GM18951 (cell line): Measurements from ENCODE around the gene PRDM5.

Experiments
- POLR2A ChIP-seq: IDR thresholded peaks from 4 replicates; pipeline ENCODE4 v1.6.1; 2011; ENCODE audit warnings: mild to moderate bottlenecking; ENCODE audit not compliant: insufficient read length, insufficient read depth; ENCODE audit errors: extremely low read depth
- in situ Hi-C: fragments of 300-500 bp; cut with MboI; formaldehyde crosslinking; loops from one replicate; pipeline ENCODE4 v1.12.0; 2022; ENCODE audit warnings: low sequenced_read_pairs, mixed read lengths, inconsistent platforms; ENCODE audit not compliant: unreplicated experiment

Gene PRDM5

DNA sequence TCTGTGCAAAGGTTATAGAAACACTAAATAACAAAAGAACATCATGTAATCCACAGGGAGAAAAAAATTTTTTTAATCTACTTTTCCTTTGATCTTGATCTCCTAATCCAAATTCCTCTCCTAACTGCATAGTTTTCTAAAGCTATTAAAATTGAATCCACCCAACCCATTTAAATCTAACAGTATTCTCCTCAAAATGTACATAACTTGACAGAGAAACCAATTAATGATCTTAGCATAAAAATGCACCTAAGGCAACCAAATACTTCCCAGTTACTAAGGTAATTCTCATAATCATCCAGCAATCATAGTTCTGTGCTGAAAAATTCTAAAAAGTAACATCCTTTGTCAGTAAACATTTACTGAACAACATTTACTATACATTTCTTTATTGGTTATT, 60.7 kb downstream of the PRDM5 start:
- TF ChIP-seq POLR2A, result no peak
- in situ Hi-C loops, result no loop called here

DNA sequence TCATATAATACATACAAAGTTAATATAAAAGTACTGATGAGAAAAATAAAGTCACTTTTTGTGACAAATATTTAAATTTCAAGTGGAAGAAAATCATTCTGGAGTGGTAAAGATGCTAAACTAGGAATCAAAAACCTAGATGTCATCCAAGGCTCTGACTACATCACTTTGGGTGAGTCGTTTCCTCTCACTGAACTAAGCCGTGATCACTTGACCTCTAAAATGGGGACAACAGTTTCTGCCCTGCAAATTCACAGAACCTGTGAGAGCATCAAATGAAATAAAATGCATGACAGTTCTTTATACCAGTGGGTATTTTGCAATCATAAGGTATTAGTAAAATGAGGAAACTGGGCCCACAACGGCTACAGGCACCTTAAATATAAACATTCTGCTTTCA, 63.8 kb downstream of the PRDM5 start:
- TF ChIP-seq POLR2A, result no peak
- in situ Hi-C loops, result no loop called here

DNA sequence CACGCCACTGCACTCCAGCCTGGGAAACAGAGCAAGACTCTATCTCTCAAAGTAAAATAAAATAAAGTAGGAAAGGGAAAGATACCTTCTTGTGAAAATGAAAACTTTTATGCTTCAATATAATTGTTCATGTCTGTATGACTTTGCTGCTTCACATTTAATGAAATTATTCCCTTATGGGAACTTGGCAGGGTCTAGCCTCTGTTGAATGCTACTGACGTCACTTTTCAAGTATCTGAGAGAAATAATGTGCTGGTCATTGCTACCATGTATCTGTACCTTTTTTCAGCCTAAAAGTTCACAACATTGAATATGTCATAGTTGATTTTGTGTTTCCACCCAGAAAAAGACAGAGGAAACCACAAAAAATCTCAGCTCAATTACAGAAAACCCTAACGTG, 65.2 kb downstream of the PRDM5 start:
- TF ChIP-seq POLR2A, result no peak
- in situ Hi-C loops, result no loop called here

DNA sequence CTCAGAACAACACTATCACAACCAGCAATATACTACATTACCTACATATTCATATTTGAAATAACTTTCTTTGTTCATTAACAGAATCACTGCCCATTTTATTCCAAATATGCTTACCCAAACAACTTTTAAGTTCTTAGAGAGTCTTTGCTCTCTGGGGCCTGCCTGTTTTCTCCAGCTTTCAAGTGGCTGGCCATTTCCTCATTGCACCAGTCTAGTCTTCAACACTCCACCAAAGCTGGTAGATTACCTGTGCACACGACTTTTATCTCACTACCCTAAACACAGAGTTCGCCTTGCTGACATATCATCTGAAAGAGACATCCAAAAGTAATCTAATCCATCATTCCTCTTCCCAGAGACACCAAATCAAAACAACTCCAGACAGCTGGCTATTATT, 66.2 kb downstream of the PRDM5 start:
- in situ Hi-C loops, result no loop called here
- no peak for TF ChIP-seq POLR2A

DNA sequence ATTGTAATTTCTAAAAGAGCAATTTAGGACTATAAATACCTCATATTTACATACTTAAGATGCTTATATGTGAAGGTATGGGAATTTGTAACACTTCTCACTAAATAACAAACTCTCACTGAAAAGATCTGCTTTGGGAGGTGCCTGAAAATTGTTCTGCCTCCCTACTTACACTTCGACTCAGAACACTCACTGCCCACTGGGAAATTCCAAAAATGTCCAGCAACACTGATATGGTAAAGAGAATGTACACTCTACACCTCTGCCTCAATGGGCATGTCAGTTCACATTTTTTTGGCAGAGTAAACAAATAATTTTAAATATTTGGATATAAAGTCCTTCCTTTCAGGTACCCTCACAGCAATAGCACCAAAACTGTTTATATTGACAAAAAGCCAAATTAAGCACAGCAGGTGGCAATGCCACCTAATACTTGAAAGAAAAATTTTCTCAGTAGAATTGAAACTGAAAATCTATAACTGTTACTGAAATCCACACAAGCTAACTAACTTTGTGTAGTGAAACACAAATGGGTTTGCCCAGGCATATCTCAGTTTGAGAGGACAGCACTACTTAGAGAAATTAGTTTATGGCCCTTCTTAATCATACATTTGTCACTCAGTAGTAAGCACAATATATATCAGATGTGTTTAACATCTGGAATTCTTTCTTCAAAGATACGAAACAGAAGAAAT, 67.1 kb downstream of the PRDM5 start:
- in situ Hi-C loops, result no loop called here
- no peak for TF ChIP-seq POLR2A

DNA sequence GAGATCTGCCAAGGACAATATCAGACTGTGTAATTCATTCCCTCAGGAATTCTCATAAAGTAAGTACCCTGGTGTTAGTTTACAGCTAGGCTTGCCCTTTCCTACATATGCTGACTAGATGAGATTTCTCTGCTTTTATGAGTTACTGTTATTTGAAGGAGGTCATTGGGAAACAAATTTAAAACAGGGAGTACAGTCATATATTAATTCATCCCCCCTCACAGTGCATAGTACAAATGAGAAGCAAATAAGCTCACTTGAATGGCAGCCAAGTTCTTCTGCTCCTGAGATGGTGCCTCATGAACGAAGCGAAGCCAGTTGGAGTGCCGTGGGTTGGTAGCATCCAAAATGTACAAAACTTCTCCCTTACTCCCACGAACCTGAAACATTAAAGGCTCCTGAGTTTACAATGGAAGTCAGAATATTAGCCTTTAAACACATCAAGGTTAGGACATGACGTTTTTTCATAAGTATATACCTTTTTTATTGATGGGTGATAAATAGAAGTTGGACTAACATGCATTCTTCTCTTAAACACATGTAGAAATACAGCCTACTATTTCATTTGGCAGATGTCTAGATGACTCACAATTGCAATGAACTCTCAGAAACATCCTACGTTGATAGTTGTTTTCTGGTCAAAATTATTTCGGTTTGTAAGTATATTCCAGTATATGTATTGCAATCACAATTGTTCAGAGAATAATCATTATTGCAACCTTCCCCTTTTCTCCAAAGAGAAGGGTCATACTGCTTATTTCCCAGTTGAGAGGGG, 69.2 kb downstream of the PRDM5 start:
- no peak for TF ChIP-seq POLR2A
- in situ Hi-C loops, result no loop called here

DNA sequence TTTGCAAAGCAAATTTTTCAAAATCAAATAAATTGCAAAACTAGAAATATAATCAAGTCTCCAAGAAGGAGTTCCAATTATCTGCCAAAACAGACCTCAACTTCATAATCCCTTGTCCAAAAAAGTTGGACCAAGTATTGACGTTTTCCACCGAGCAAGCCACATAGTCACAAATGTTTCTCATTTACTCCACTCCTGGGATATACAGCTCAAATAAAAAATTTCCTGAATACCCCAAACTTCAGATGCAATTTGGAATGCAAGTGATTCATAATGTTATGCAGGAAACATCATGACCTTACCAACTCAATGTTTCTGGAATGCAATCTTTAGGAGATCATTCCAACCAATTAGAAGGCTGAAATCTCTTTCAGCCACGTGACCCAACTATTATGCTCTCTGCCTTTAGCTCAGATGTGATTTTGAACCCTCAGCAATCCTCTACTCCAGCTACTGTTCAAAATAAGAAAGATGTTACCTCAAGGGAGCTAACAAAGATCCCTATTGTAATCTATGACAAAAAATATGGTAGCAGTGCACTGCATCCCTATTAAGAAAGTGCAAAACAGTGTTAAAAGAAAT, 72.4 kb downstream of the PRDM5 start:
- in situ Hi-C loops, result no loop called here
- no peak for TF ChIP-seq POLR2A

DNA sequence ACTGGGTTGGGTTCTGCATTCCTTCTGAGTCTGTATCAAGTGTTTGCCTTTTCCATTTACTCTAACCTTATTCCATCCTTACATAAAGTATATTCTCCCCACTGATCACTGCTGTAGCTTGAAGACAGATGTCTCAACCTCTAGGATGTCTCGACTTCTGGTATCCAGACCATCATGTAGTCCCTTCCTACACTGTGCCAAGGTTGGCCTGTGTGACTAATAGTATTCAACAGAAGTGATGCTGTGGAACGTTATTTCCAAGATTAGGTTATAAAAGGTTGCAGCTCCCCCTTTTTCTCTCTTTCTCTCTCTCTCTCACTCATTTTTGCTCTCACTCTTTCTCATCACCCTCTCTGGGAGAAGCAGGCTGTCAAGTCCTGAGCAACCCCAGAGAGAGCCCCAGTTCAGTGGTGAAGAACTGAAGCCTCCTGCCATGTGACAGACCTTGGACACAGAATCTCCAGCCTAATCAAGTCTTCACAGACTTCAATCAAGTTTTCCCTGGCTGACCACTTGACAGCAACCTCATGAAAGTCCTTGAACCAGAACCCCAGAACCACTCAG, 75.4 kb downstream of the PRDM5 start:
- no peak for TF ChIP-seq POLR2A
- in situ Hi-C loops, result no loop called here

DNA sequence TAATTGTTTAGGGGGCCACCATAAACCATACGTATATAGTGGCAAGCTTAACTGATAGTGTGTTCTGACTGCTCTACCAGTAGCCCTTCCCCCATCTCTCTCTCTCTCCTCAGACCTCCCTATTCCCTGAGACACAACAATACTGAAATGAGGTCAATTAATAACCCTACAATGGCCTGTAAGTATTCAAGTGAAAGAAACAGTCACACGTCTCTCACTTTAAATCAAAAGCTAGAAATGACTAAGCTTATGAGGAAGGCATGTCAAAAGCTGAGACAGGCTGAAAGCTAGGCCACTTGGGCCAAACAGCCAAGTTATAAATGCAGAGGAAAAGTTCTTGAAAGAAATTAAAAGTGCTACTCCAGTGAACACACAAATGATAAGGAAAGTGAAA, 78.0 kb downstream of the PRDM5 start:
- no peak for TF ChIP-seq POLR2A
- in situ Hi-C loops, result no loop called here

DNA sequence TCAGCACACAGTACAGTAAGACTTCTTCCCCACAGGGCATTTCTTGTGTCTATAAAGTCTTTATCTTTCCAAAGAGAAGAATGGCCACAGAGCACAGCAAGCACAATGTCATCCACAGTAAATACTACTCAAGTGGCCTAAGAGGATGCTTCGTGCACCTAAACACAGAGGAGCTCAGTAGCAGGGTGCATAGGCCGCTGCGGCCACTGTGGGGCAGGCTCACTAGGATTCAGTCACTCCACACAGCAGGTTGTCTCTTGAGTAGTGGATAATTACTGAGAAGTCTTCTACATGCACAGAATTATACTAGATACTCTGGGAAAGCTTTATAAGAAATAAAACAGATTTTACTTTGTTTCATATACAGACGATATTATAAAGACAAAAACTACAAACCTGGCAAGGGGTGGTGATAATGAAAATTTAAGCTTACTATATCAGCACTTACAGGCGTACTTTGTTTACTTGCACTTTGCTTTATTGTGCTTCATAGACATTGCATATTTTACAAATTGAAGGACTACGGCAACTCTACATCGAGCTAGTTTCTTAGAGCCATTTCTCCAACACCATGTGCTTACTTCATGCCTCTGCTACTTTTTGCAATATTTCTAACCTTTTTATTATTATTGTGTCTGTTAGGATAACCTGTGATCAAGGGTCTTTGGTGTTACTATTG, 78.5 kb downstream of the PRDM5 start:
- no peak for TF ChIP-seq POLR2A
- in situ Hi-C loops, result no loop called here

DNA sequence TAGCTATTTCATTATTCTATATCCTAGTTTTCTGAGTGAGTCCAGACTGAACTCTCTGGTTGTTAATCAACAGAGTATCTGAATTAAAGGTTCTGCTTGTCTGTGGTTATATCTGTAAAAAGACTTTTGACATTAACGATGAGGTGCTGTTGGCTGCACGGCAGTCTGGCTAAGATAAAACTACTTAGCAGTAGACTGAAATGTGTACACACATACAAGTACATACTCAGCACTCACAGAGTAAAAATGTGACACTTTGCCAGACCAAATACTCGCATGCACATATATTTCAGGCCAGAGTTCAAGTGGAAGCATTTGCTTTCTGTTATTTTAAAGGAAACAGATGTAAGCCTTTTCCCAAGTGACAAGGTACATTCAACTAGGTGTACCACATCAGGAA, 80.5 kb downstream of the PRDM5 start:
- in situ Hi-C loops, result no loop called here
- TF ChIP-seq POLR2A, result no peak

DNA sequence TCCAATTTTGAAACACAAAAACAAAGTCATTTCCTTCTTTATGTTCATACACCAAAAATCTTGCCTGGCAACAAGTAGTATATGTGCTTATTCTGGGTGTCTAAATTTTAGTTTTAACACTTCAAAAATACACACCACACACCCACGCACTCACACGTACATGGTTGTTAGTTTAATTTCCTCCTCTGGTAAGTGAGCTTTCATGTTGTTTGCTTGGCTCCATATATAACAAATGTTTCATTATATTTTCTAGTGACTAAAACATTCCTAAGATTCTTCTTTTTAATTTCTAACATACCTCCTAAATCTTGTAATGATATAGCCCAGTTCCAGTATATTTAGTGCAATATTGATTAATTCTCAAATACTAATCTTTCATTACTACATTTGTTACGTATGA, 80.9 kb downstream of the PRDM5 start:
- in situ Hi-C loops, result no loop called here
- no peak for TF ChIP-seq POLR2A

DNA sequence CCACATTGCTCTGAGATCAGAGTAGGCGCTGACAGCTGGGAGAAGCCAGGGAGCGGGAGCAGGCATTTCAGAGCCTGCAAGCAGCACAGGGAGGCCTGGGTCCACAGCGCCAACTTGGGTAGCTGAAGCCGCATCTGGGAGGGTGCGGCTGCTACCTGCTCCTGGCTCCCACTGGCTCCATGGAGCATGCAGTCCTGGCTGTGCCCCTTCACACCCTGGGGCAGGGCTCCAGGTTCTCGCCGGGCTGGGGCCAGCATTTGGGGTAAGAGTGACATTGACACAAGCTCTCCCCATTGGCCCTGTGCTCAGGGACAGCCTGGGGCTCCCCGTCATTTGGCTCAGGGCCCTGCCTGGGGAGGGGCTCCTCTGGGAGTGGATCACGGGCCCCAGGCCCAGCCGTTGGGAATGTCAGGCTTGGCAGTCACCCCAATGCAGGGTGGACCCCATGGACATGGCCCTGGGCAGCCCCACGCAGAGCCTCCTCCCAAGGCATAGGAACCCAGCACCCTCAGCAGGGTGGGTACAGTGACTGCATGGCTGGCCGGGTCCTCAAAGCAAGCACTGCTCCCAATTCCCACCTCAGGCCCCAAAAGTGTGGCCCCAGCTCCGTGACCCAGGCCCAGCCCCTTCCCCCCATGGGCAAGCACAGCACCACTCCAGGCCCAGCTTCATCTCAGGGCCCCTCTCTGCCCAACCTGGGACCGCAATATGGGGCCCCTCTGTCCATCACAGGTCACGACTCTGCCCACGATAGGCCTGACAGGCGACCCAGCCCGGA, 82.4 kb downstream of the PRDM5 start:
- in situ Hi-C loops, result no loop called here
- TF ChIP-seq POLR2A, result no peak
